ENCODE measurements around the gene POPDC3. TPM values are rescaled to one million over a fixed set of nuclear protein-coding genes. Genes with fewer than 3 reads are reported as not detected.
"Not testable (repeated sequence)": the region's sequence is repeated elsewhere in the genome, so short reads cannot be mapped to it uniquely, and the experiment has no call there.

Gene POPDC3
- total RNA-seq, 1 experiment from 2014 or later: 41.4 TPM

DNA sequence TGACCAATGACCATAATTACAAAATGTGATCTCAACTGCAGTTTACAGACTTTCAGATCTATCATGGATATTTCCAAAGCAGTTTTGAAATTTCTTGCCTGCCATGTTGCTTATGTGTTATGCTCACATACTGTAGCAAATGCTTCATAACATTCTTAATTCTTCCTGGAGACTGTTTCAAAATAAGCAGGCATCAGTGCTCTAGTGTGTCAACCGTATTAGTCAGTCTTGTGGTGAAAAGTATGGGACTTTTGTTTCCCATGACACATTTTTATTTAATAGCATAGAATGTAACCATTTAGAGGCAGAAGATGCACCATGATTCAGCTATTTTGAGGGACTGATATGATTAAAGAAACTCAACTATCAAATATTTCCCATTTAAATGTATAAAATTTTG lies 1.7 kb downstream of the POPDC3 start:
- Histone ChIP-seq H3K79me2 (ENCODE audit: low read length) (peaks cover 62% of the 10 kb centered on the region), H3K9me3 (ENCODE audit: low read length) (no peaks in the 10 kb centered on the region), H3F3A (ENCODE audit: low read length, unreplicated experiment) (no peaks in the 10 kb centered on the region), H3K9me2 (replicated peaks; ENCODE audit: low read length) (no peaks in the 10 kb centered on the region), H3K4me3 (ENCODE audit: low read length) (peak overlapping the region; percentile 89), H3K36me3 (ENCODE audit: low read depth, low read length) (0 out of 2 replicates have a peak, but pooled peaks cover 4% of the 10 kb centered on the region), H2AFZ (ENCODE audit: low read length) (no peak overlapping the region), H4K20me1 (ENCODE audit: low read length) (no peaks in the 10 kb centered on the region), H3K4me2 (ENCODE audit: low read length) (peak overlapping the region; percentile 81), H3K9ac (ENCODE audit: low read length) (peak overlapping the region; percentile 90), H3K27me3 (ENCODE audit: low read length) (no peaks in the 10 kb centered on the region), H3K27ac (ENCODE audit: low read length) (peak overlapping the region; percentile 92), H3K4me1 (ENCODE audit: insufficient read depth, low read length) (peaks cover 29% of the 10 kb centered on the region)
- ChIA-PET CTCF (interaction anchor here (0.7 kb wide), 1 partner anchor 185 kb away, joined by 6 read pairs; no protein-coding TSS in a partner anchor), POLR2A (ENCODE audit: unreplicated experiment) (no interaction called here)
- DNase-seq: peak; percentile 85
- no TSS peak for BruUV-seq (replicated peaks)
- intact Hi-C loops (cut with micrococcal nuclease): loop anchor here (2.0 to 5.0 kb wide), 5 partner anchors 33 to 224 kb away; partner anchors contain the start of gene PREP
- TF ChIP-seq EZH2 (IDR thresholded peaks at IDR 0.05; ENCODE audit: low read length, unreplicated experiment) (no peak), EZH2phosphoT487 (IDR thresholded peaks at IDR 0.05; ENCODE audit: borderline replicate concordance, low read length) (no peak)
- TF ChIP-seq, protein P1, sequence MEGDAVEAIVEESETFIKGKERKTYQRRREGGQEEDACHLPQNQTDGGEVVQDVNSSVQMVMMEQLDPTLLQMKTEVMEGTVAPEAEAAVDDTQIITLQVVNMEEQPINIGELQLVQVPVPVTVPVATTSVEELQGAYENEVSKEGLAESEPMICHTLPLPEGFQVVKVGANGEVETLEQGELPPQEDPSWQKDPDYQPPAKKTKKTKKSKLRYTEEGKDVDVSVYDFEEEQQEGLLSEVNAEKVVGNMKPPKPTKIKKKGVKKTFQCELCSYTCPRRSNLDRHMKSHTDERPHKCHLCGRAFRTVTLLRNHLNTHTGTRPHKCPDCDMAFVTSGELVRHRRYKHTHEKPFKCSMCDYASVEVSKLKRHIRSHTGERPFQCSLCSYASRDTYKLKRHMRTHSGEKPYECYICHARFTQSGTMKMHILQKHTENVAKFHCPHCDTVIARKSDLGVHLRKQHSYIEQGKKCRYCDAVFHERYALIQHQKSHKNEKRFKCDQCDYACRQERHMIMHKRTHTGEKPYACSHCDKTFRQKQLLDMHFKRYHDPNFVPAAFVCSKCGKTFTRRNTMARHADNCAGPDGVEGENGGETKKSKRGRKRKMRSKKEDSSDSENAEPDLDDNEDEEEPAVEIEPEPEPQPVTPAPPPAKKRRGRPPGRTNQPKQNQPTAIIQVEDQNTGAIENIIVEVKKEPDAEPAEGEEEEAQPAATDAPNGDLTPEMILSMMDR (conservative IDR thresholded peaks at IDR 0.05; ENCODE audit: low read depth, low read length): no peak
- peak; percentile 33 for ATAC-seq

DNA sequence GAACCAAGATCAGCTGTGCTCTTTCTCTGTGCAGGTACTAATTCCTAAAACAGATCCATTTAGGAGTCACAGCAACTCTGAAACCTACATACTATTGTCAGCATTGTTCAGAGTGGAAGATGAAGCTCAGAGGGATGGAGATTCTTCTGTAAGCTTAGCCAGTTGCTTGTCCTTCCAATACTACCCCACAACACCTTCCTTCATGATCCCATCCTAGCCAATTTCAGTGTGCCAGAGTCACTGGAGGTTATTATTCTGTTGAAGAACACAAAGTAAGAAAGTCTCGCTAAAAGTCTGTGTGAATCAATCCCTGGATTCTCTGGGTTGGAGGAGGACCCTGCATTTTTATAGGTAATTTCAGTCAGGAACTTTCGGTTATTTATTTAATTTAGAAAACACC lies 2.3 kb downstream of the POPDC3 start:
- Histone ChIP-seq H3K36me3 (ENCODE audit: low read depth, low read length) (0 out of 2 replicates have a peak, but pooled peaks cover 4% of the 10 kb centered on the region), H3K4me1 (ENCODE audit: insufficient read depth, low read length) (peaks cover 26% of the 10 kb centered on the region), H3K27me3 (ENCODE audit: low read length) (no peaks in the 10 kb centered on the region), H3F3A (ENCODE audit: low read length, unreplicated experiment) (no peaks in the 10 kb centered on the region), H2AFZ (ENCODE audit: low read length) (no peak overlapping the region), H3K9me2 (replicated peaks; ENCODE audit: low read length) (no peaks in the 10 kb centered on the region), H3K27ac (ENCODE audit: low read length) (peak overlapping the region; percentile 92), H3K4me3 (ENCODE audit: low read length) (peak overlapping the region; percentile 45; the same call in 1 of the 2 replicates), H4K20me1 (ENCODE audit: low read length) (no peaks in the 10 kb centered on the region), H3K4me2 (ENCODE audit: low read length) (peak overlapping the region; percentile 81), H3K79me2 (ENCODE audit: low read length) (peaks cover 66% of the 10 kb centered on the region), H3K9ac (ENCODE audit: low read length) (peak overlapping the region; percentile 6; the same call in 1 of the 2 replicates), H3K9me3 (ENCODE audit: low read length) (no peaks in the 10 kb centered on the region)
- intact Hi-C loops (cut with micrococcal nuclease): loop anchor here (5.0 kb wide), 3 partner anchors 90 to 225 kb away; partner anchors contain the start of gene PREP
- no TSS peak for BruUV-seq (replicated peaks)
- TF ChIP-seq, protein P1 (conservative IDR thresholded peaks at IDR 0.05; ENCODE audit: low read depth, low read length): no peak
- TF ChIP-seq EZH2 (IDR thresholded peaks at IDR 0.05; ENCODE audit: low read length, unreplicated experiment) (no peak), EZH2phosphoT487 (IDR thresholded peaks at IDR 0.05; ENCODE audit: borderline replicate concordance, low read length) (no peak)
- POLR2A ChIA-PET (ENCODE audit: unreplicated experiment): no interaction called here
- no peak for ATAC-seq
- DNase-seq: no peak
- CTCF ChIA-PET: interaction anchor here (0.7 kb wide), 1 partner anchor 186 kb away, joined by 6 read pairs; no protein-coding TSS in a partner anchor

DNA sequence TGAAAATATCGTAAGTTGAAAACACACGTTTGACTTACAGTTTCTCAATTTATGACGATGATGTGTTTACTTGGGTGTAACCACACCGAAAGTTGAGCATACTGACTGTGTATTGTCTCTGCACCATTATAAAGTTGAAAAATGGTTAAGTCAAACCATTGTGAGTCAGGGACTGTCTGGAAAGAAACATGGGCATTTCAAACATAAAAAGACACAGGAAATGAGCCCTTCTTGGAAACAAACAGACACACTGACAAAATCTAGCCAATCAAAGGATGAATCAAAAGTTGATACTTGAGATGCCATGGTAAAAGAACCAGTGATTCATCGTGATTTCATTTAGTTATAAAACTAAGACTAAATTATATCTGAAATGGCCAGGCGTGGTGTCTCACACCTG lies 5.3 kb downstream of the POPDC3 start:
- peaks cover 79% of the 10 kb centered on the region for H3K79me2 ChIP-seq (ENCODE audit: low read length)
- H3K4me3 ChIP-seq (ENCODE audit: low read length): peak overlapping the region; percentile 18; the same call in 1 of the 2 replicates
- peaks cover 26% of the 10 kb centered on the region for H3K4me1 ChIP-seq (ENCODE audit: insufficient read depth, low read length)
- H3K27me3 ChIP-seq (ENCODE audit: low read length): no peaks in the 10 kb centered on the region
- H3K9ac ChIP-seq (ENCODE audit: low read length): peak overlapping the region; percentile 32; the same call in 1 of the 2 replicates
- BruUV-seq (replicated peaks): no TSS peak
- no peaks in the 10 kb centered on the region for H3K9me3 ChIP-seq (ENCODE audit: low read length)
- CTCF ChIA-PET: no interaction called here
- peak overlapping the region; percentile 81 for H3K27ac ChIP-seq (ENCODE audit: low read length)
- no peaks in the 10 kb centered on the region for H3F3A ChIP-seq (ENCODE audit: low read length, unreplicated experiment)
- peak overlapping the region; percentile 46 for H3K4me2 ChIP-seq (ENCODE audit: low read length)
- TF ChIP-seq EZH2 (IDR thresholded peaks at IDR 0.05; ENCODE audit: low read length, unreplicated experiment) (no peak), EZH2phosphoT487 (IDR thresholded peaks at IDR 0.05; ENCODE audit: borderline replicate concordance, low read length) (no peak)
- TF ChIP-seq, protein P1 (conservative IDR thresholded peaks at IDR 0.05; ENCODE audit: low read depth, low read length): no peak
- no peak overlapping the region for H2AFZ ChIP-seq (ENCODE audit: low read length)
- intact Hi-C loops (cut with micrococcal nuclease): no loop called here
- DNase-seq: peak; percentile 89
- H3K9me2 ChIP-seq (replicated peaks; ENCODE audit: low read length): no peaks in the 10 kb centered on the region
- H4K20me1 ChIP-seq (ENCODE audit: low read length): no peaks in the 10 kb centered on the region
- peak; percentile 77 for ATAC-seq
- POLR2A ChIA-PET (ENCODE audit: unreplicated experiment): no interaction called here
- H3K36me3 ChIP-seq (ENCODE audit: low read depth, low read length): 0 out of 2 replicates have a peak, but pooled peaks cover 4% of the 10 kb centered on the region

DNA sequence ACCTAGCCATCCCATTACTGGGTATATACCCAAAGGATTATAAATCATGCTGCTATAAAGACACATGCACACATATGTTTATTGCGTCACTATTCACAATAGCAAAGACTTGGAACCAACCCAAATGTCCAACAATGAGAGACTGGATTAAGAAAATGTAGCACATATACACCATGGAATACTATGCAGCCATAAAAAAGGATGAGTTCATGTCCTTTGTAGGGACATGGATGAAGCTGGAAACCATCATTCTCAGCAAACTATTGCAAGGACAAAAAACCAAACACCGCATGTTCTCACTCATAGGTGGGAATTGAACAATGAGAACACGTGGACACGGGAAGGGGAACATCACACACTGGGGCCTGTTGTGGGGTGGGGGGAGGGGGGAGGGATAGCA lies 7.3 kb downstream of the POPDC3 start:
- H3K9me3 ChIP-seq (ENCODE audit: low read length); POLR2A ChIA-PET (ENCODE audit: unreplicated experiment); DNase-seq; CTCF ChIA-PET; H3F3A ChIP-seq (ENCODE audit: low read length, unreplicated experiment); BruUV-seq (replicated peaks); ATAC-seq; intact Hi-C loops (cut with micrococcal nuclease); H3K27me3 ChIP-seq (ENCODE audit: low read length); H3K4me2 ChIP-seq (ENCODE audit: low read length); H3K4me3 ChIP-seq (ENCODE audit: low read length); H2AFZ ChIP-seq (ENCODE audit: low read length); H3K27ac ChIP-seq (ENCODE audit: low read length); H4K20me1 ChIP-seq (ENCODE audit: low read length); H3K9me2 ChIP-seq (replicated peaks; ENCODE audit: low read length); H3K36me3 ChIP-seq (ENCODE audit: low read depth, low read length); H3K9ac ChIP-seq (ENCODE audit: low read length): not testable (repeated sequence)
- peaks cover 77% of the 10 kb centered on the region for H3K79me2 ChIP-seq (ENCODE audit: low read length)
- peaks cover 21% of the 10 kb centered on the region for H3K4me1 ChIP-seq (ENCODE audit: insufficient read depth, low read length)

Measured in PC-3 (cell line).